Kidney epithelial cell (primary cell): ENCODE data around the gene ADRA2C. TPM values are rescaled to one million over a fixed set of nuclear protein-coding genes. Genes with fewer than 3 reads are reported as not detected.

Source experiments
- DNase-seq: peaks from one replicate; pipeline ENCODE4 v3.0.0-alpha.2; 2010; ENCODE audit warnings: low read depth
- H3K27me3 ChIP-seq: 2 replicates; pipeline ENCODE4 v1.6.0; 2011; ENCODE audit warnings: low read length; ENCODE audit not compliant: control insufficient read depth, insufficient read depth
- H3K36me3 ChIP-seq: 2 replicates; pipeline ENCODE4 v1.5.1; 2011; ENCODE audit warnings: low read length; ENCODE audit not compliant: control insufficient read depth, insufficient read depth
- H3K4me3 ChIP-seq: 2 replicates; pipeline ENCODE4 v1.5.1; 2011; ENCODE audit warnings: low read depth, mild to moderate bottlenecking, control low read depth, low read length
- total RNA-seq: library from RNA; depleted of rRNA; stranded (reverse); fragments of >200 nt; gene quantifications from 2 replicates; pipeline ENCODE4 v1.2.3, GENCODE V29; 2015
- TF ChIP-seq, protein P1 (sequence below): IDR thresholded peaks from 2 replicates; pipeline ENCODE4 v1.5.1; 2011; ENCODE audit warnings: mild to moderate bottlenecking, moderate library complexity, low read length, control low read depth, inconsistent platforms; ENCODE audit not compliant: insufficient read depth, poor library complexity, severe bottlenecking

ADRA2C gene
- total RNA-seq, 1 donor from 2014 or later, result 1.0 TPM

DNA sequence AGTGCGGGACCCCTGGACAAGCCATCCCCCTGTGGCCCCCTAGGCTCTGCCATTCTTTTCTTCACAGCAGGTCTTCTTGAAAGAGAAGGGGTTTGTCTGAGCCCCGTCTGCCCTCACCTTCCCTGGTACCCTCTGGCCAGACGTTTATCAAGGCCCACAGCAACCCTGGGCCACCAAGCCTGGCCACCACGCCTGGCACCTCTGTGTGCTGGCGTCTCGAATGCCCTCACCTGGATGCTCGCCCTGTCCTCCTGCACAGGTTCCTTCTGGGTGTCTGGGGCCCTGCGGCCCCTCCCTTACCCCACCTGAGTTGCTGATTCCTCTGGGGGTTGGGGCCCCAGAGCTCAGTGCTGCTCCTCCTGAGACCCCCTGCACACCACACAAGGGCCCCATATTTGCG, 25.1 kb downstream of the ADRA2C start:
- TF ChIP-seq, protein P1, sequence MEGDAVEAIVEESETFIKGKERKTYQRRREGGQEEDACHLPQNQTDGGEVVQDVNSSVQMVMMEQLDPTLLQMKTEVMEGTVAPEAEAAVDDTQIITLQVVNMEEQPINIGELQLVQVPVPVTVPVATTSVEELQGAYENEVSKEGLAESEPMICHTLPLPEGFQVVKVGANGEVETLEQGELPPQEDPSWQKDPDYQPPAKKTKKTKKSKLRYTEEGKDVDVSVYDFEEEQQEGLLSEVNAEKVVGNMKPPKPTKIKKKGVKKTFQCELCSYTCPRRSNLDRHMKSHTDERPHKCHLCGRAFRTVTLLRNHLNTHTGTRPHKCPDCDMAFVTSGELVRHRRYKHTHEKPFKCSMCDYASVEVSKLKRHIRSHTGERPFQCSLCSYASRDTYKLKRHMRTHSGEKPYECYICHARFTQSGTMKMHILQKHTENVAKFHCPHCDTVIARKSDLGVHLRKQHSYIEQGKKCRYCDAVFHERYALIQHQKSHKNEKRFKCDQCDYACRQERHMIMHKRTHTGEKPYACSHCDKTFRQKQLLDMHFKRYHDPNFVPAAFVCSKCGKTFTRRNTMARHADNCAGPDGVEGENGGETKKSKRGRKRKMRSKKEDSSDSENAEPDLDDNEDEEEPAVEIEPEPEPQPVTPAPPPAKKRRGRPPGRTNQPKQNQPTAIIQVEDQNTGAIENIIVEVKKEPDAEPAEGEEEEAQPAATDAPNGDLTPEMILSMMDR, result no peak
- no peak overlapping the region for H3K4me3 ChIP-seq
- DNase-seq, result no peak
- no peaks in the 10 kb centered on the region for H3K36me3 ChIP-seq
- no peaks in the 10 kb centered on the region for H3K27me3 ChIP-seq

DNA sequence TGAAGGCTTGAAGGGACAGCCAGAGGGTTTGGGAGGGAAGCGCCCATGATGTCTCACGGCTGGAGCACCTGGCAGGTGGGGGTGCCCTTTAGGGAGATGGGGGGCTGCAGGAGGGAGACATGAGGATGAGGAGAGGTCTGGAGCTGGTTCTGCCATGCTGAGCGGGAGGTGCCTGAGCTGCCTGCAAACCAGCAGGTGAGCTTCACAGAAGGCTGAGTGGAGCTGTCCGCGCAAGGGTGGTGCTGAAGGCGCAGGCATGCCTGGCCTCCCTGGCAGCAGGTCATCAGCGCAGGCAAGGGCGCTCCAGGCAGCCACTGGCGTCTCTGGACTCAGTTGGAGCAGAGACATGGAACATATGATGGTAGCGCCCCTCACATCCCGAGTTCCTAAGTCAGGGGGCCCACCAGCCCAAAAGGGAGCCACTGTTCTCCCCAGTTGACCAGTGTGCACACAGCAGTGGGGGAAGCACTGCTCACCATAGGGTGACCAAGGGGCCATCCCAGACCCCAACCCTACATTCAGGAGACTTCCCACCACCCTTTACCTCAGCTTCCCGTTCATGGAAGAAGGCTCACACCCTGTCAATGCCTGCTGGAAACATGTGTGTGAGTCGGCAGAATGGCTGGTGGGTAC, 25.8 kb downstream of the ADRA2C start:
- no peaks in the 10 kb centered on the region for H3K27me3 ChIP-seq
- H3K36me3 ChIP-seq, result no peaks in the 10 kb centered on the region
- TF ChIP-seq, protein P1, result no peak
- DNase-seq, result no peak
- no peak overlapping the region for H3K4me3 ChIP-seq

DNA sequence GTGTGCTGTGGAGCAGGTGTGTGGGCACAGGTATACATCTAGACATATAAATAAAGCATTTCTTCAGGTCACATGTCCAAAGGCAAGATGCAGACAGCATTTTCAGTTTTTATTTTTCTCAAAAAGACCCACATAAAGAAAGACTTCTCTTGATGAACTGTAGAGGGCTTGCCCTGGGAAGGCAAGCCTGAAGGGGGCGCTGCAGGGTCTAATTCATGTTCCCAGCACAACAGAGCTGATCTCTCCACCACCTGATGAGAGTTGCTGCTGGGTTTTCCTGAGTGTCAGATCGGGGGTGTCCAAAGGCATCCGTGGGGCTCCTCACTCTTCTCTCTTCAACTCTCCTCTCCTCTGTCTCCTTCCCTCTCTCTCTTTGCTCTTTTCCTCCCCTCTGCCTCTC, 26.6 kb downstream of the ADRA2C start:
- no peak overlapping the region for H3K4me3 ChIP-seq
- no peak for DNase-seq
- H3K27me3 ChIP-seq, result no peaks in the 10 kb centered on the region
- no peaks in the 10 kb centered on the region for H3K36me3 ChIP-seq
- TF ChIP-seq, protein P1, result no peak

DNA sequence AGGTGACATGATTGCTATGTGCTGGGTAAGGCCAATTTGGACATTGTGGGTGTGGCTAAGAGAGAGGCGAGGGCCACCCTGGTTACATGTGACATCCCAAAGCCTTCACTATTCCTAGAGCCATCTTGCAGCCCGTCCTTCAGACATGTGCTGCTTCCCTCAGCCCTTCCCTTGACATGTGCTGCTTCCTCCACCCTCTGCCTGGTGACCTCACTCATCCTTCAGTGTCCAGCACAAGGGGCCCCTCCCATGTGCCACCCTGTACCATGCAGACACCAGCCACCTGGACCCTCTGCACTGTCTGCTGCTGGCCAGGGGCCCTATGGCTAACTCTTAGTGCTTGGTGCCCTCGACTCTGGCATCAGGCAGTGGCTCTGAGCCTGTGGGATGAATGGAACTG, 27.4 kb downstream of the ADRA2C start:
- Histone ChIP-seq H3K27me3 (no peaks in the 10 kb centered on the region), H3K36me3 (no peaks in the 10 kb centered on the region), H3K4me3 (no peak overlapping the region)
- TF ChIP-seq, protein P1, result no peak
- no peak for DNase-seq

DNA sequence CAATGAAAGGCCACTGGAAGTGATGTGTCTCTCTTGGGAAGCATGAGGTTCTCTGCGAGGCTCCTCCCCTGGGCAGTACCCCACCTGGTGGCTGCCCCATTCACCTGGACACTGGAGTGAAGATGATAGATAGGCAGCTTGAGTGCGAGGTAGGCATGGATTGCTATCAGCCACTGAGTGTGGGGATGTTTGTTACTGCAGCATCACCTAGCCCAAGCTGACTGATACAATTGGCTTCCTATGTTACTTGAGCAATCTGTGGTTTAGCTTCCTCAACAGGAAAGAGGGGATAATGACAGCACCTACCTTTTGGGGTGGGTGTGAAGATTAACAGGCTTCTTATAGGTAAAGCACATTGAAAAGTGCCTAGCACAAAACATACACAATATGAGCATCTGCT, 30.8 kb downstream of the ADRA2C start:
- no peak for DNase-seq
- H3K4me3 ChIP-seq, result no peak overlapping the region
- H3K36me3 ChIP-seq, result no peaks in the 10 kb centered on the region
- TF ChIP-seq, protein P1, result no peak
- H3K27me3 ChIP-seq, result peaks cover 6% of the 10 kb centered on the region
